GM21717 (cell line): ENCODE measurements around the gene OPN1MW2.
"Not testable (repeated sequence)": the region's sequence is repeated elsewhere in the genome, so short reads cannot be mapped to it uniquely, and the experiment has no call there.

Source experiments
- ATAC-seq: cut with Tn5 transposase; IDR thresholded peaks from one replicate; pipeline ENCODE4 v1.9.1; 2021; ENCODE audit warnings: mild to moderate bottlenecking, moderate library complexity; ENCODE audit not compliant: unreplicated experiment

Gene OPN1MW2

GRCh38 chrX:154263072-154263471 is 43.5 kb downstream of the OPN1MW2 start:
- ATAC-seq: not testable (repeated sequence)

- not testable (repeated sequence) for ATAC-seq
Measured at GRCh38 chrX:154269245-154269644, 49.7 kb downstream of the OPN1MW2 start.
